ENCODE results near the gene ODR4.
"Not testable (repeated sequence)": the region's sequence is repeated elsewhere in the genome, so short reads cannot be mapped to it uniquely, and the experiment has no call there.

GRCh38 chr1:186459161-186459560, 83.5 kb downstream of the ODR4 start:
- TF ChIP-seq POLR2A, CTCF, EP300 (IDR thresholded peaks at IDR 0.05): not testable (repeated sequence)

All from gastroesophageal sphincter (tissue), 3 donors.